CD4-positive, alpha-beta T cell (primary cell): ENCODE measurements around the gene SLAMF6. TPM values are rescaled to one million over a fixed set of nuclear protein-coding genes. Genes with fewer than 3 reads are reported as not detected.

Experiments used
- ATAC-seq: fragments of 200-7000 bp; cut with Tn5 transposase; one replicate; pipeline ENCODE4 v1.10.0; 2022; ENCODE audit warnings: mild to moderate bottlenecking; ENCODE audit not compliant: poor library complexity
- CTCF ChIA-PET: fragments of 350-600 bp; sonication (Branson Sonifier 250); formaldehyde crosslinking; loops from one replicate; lab custom pipeline; 2021; ENCODE audit warnings: antibody characterized with exemption, inconsistent platforms; lab: Charles Lee
- POLR2A ChIA-PET: fragments of 350-600 bp; sonication (Branson Sonifier 250); formaldehyde crosslinking; loops from one replicate; lab custom pipeline; 2021; ENCODE audit warnings: antibody characterized with exemption, inconsistent platforms; lab: Charles Lee
- DNase-seq, 14 experiments: peaks; one replicate each; pipeline ENCODE4 v3.0.0-alpha.2; 2013 to 2020; ENCODE audit warnings: mixed read lengths in 2 of 14
- H3K27ac ChIP-seq, 2 donors: one replicate each; pipeline versions ENCODE4 v1.5.1 to v1.7.0; 2013; ENCODE audit warnings: low read length in 2 of 2, low read depth in 1 of 2, mild to moderate bottlenecking in 1 of 2
- H3K27me3 ChIP-seq, 2 experiments: 1 replicate in 1 of 2; 2 replicates in 1 of 2; pipeline versions ENCODE4 v1.6.1 to v1.7.0; 2013; ENCODE audit warnings: low read length in 2 of 2, control low read depth in 1 of 2, mild to moderate bottlenecking in 1 of 2, moderate library complexity in 1 of 2; ENCODE audit not compliant: insufficient read depth in 2 of 2, control insufficient read depth in 1 of 2
- H3K36me3 ChIP-seq: one replicate; pipeline ENCODE4 v1.6.1; 2013; ENCODE audit warnings: low read length, control low read depth; ENCODE audit not compliant: insufficient read depth
- H3K4me1 ChIP-seq: one replicate; pipeline ENCODE4 v1.6.1; 2013; ENCODE audit warnings: low read length, control low read depth; ENCODE audit not compliant: insufficient read depth
- H3K4me3 ChIP-seq: one replicate; pipeline ENCODE4 v1.5.1; 2013; ENCODE audit warnings: mild to moderate bottlenecking, low read length, moderate library complexity
- H3K9me3 ChIP-seq, 2 experiments: 1 replicate in 1 of 2; 2 replicates in 1 of 2; pipeline versions ENCODE4 v1.6.1 to v1.7.0; 2013; ENCODE audit warnings: low read length in 2 of 2, mild to moderate bottlenecking in 2 of 2, control low read depth in 1 of 2, moderate library complexity in 1 of 2; ENCODE audit not compliant: control insufficient read depth in 1 of 2, insufficient read depth in 1 of 2
- H3K27ac Mint-ChIP-seq: one replicate; pipeline ENCODE4 v1.8.0; 2020; ENCODE audit warnings: mixed read lengths
- H3K27me3 Mint-ChIP-seq: one replicate; pipeline ENCODE4 v1.8.0; 2021; ENCODE audit warnings: mixed read lengths
- H3K36me3 Mint-ChIP-seq: one replicate; pipeline ENCODE4 v1.8.0; 2021; ENCODE audit warnings: low read depth, mixed read lengths
- H3K4me1 Mint-ChIP-seq: one replicate; pipeline ENCODE4 v1.8.0; 2021; ENCODE audit warnings: low read depth, mixed read lengths
- H3K4me3 Mint-ChIP-seq: one replicate; pipeline ENCODE4 v1.8.0; 2020; ENCODE audit warnings: mild to moderate bottlenecking, mixed read lengths
- H3K9me3 Mint-ChIP-seq: one replicate; pipeline ENCODE4 v1.8.0; 2020; ENCODE audit warnings: mixed read lengths
- CTCF ChIP-seq: fragments of 200-600 bp; IDR thresholded peaks from one replicate; pipeline ENCODE4 v1.8.0; 2022; ENCODE audit warnings: antibody characterized with exemption, mild to moderate bottlenecking
- intact Hi-C, 2 experiments: fragments of 100-400 bp; cut with DNase I in 1 of 2; cut with micrococcal nuclease in 1 of 2; formaldehyde crosslinking; loops; one replicate each; pipeline versions ENCODE4 v1.15.1 to v1.9.0; 2023 to 2025; cut with DNase I, micrococcal nuclease
- total RNA-seq, 174 experiments: library from RNA in 2 of 174; stranded (reverse) in 2 of 174; gene quantifications; one replicate each; pipeline ENCODE4 v1.2.3 and lab custom pipeline; 2021 to 2026

SLAMF6 gene
- total RNA-seq, 2 experiments from 2014 or later: 6.3 to 7.3 TPM

- Histone ChIP-seq H3K4me3 (peak overlapping the region; percentile 30), H3K9me3 (peaks cover 0 to 5% of the 10 kb centered on the region in 2 experiments), H3K4me1 (peaks cover 23% of the 10 kb centered on the region), H3K36me3 (no peaks in the 10 kb centered on the region), H3K27ac (peak overlapping the region; percentile 33 to 51), H3K27me3 (no peaks in the 10 kb centered on the region)
- intact Hi-C loops: loop anchor here in 1 of 2 experiments (5.0 kb wide), 1 partner anchor 33 kb away; no protein-coding TSS in a partner anchor
- Mint-ChIP-seq H3K27ac (peak overlapping the region; percentile 63), H3K4me3 (peak overlapping the region; percentile 57), H3K36me3 (no peaks in the 10 kb centered on the region), H3K27me3 (no peaks in the 10 kb centered on the region), H3K9me3 (no peaks in the 10 kb centered on the region), H3K4me1 (peaks cover 60% of the 10 kb centered on the region)
- CTCF ChIA-PET: no interaction called here
- ATAC-seq: peak; percentile 41
- POLR2A ChIA-PET: interaction anchor here (1.6 to 2.4 kb wide), 2 partner anchors 13 to 17 kb away, joined by 5 to 6 read pairs; no protein-coding TSS in a partner anchor
- no peak for TF ChIP-seq CTCF
- DNase-seq: peak in 3 of 14 experiments; percentile 29 to 38 (median 32)
Measured at GRCh38 chr1:160460683-160461287, 62.3 kb downstream of the SLAMF6 start.

DNA sequence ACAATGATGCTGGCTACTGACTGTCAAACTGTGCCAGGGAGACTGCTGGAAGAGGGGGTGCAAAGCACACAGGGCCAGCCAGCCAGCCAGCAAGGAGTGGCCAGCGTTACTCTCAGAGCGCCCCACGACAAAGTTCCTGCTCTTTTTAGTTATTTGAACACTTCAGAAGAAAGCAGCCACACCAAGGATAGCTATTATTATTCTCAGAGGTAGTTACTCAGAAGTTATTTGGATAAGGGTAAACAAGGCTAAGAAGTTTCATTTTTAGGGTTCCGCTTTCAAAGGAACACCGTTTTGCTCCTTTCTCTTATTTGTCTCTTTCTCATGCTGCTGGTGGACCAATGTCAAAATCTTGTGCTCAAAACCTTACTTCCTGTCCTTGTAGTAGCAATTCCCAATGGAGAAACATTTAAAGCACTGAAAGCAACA is 62.8 kb downstream of the SLAMF6 start:
- peak in 1 of 14 experiments; percentile 22 for DNase-seq
- Mint-ChIP-seq H3K9me3 (no peaks in the 10 kb centered on the region), H3K4me3 (peak overlapping the region; percentile 57), H3K27ac (peak overlapping the region; percentile 63), H3K36me3 (no peaks in the 10 kb centered on the region), H3K4me1 (peaks cover 60% of the 10 kb centered on the region), H3K27me3 (no peaks in the 10 kb centered on the region)
- Histone ChIP-seq H3K27ac (peak overlapping the region; percentile 33 to 51), H3K27me3 (no peaks in the 10 kb centered on the region), H3K36me3 (no peaks in the 10 kb centered on the region), H3K9me3 (peaks cover 0 to 2% of the 10 kb centered on the region in 2 experiments), H3K4me1 (peaks cover 26% of the 10 kb centered on the region), H3K4me3 (peak overlapping the region; percentile 30)
- no peak for TF ChIP-seq CTCF
- peak; percentile 44 for ATAC-seq
- intact Hi-C loops: loop anchor here in 1 of 2 experiments (5.0 kb wide), 1 partner anchor 33 kb away; no protein-coding TSS in a partner anchor
- ChIA-PET POLR2A (interaction anchor here (1.6 to 2.4 kb wide), 2 partner anchors 14 to 16 kb away, joined by 5 to 6 read pairs; no protein-coding TSS in a partner anchor), CTCF (no interaction called here)

GRCh38 chr1:160459687-160460086 is 63.4 kb downstream of the SLAMF6 start:
- H3K9me3 Mint-ChIP-seq: no peaks in the 10 kb centered on the region
- ATAC-seq (no peak), DNase-seq (no peak)
- CTCF ChIA-PET: no interaction called here
- Histone ChIP-seq H3K27me3 (no peaks in the 10 kb centered on the region), H3K4me3 (no peak overlapping the region), H3K36me3 (no peaks in the 10 kb centered on the region), H3K9me3 (no peaks in the 10 kb centered on the region), H3K4me1 (peaks cover 29% of the 10 kb centered on the region), H3K27ac (peak overlapping the region in 1 of 2 donors; percentile 51)
- intact Hi-C loops: loop anchor here in 1 of 2 experiments (5.0 kb wide), 1 partner anchor 32 kb away; no protein-coding TSS in a partner anchor
- H3K4me1 Mint-ChIP-seq: peaks cover 65% of the 10 kb centered on the region
- no peaks in the 10 kb centered on the region for H3K27me3 Mint-ChIP-seq
- TF ChIP-seq CTCF: no peak
- H3K27ac Mint-ChIP-seq: peak overlapping the region; percentile 63
- no peaks in the 10 kb centered on the region for H3K36me3 Mint-ChIP-seq
- peak overlapping the region; percentile 57 for H3K4me3 Mint-ChIP-seq
- POLR2A ChIA-PET: interaction anchor here (2.4 kb wide), 1 partner anchor 16 kb away, joined by 6 read pairs; no protein-coding TSS in a partner anchor
